ENCODE measurements around the gene AFDN.

Gene AFDN

GRCh38 chr6:167791780-167792478 lies 34.8 kb upstream of the AFDN start:
- TF ChIP-seq EZH2phosphoT487 (conservative IDR thresholded peaks at IDR 0.05; ENCODE audit: low read length) (no peak), CTCF (IDR thresholded peaks at IDR 0.05; ENCODE audit: insufficient read depth, low read length, poor library complexity, severe bottlenecking) (no peak)
- Histone ChIP-seq H3K4me3 (ENCODE audit: insufficient read depth, low read length, poor library complexity, severe bottlenecking) (no peak overlapping the region), H3K79me2 (ENCODE audit: insufficient read depth, low read length) (no peaks in the 10 kb centered on the region), H3K36me3 (ENCODE audit: low read length) (no peaks in the 10 kb centered on the region), H3K9me3 (ENCODE audit: insufficient read depth, low read length) (no peaks in the 10 kb centered on the region), H4K20me1 (ENCODE audit: low read depth, low read length) (no peaks in the 10 kb centered on the region), H3K27ac (ENCODE audit: low read depth, low read length) (no peak overlapping the region), H2AFZ (ENCODE audit: low read depth, low read length, severe bottlenecking) (no peak overlapping the region), H3K9me2 (replicated peaks; ENCODE audit: insufficient read depth, low read length) (no peaks in the 10 kb centered on the region), H3K9ac (ENCODE audit: low read length) (no peak overlapping the region), H3K27me3 (ENCODE audit: low read length) (no peaks in the 10 kb centered on the region), H3F3A (ENCODE audit: insufficient read depth) (no peaks in the 10 kb centered on the region), H3K4me2 (ENCODE audit: low read depth, low read length, poor library complexity, severe bottlenecking) (no peak overlapping the region)

GRCh38 chr6:167793421-167793820 lies 33.3 kb upstream of the AFDN start:
- no peak overlapping the region for H3K27ac ChIP-seq (ENCODE audit: low read depth, low read length)
- no peaks in the 10 kb centered on the region for H3K9me3 ChIP-seq (ENCODE audit: insufficient read depth, low read length)

GRCh38 chr6:167794161-167795157 lies 32.3 kb upstream of the AFDN start:
- H4K20me1 ChIP-seq (ENCODE audit: low read depth, low read length): no peaks in the 10 kb centered on the region
- H2AFZ ChIP-seq (ENCODE audit: low read depth, low read length, severe bottlenecking): no peak overlapping the region
- H3K27ac ChIP-seq (ENCODE audit: low read depth, low read length): no peak overlapping the region
- H3K4me3 ChIP-seq (ENCODE audit: insufficient read depth, low read length, poor library complexity, severe bottlenecking): no peak overlapping the region
- TF ChIP-seq CTCF (IDR thresholded peaks at IDR 0.05; ENCODE audit: insufficient read depth, low read length, poor library complexity, severe bottlenecking) (no peak), EZH2phosphoT487 (conservative IDR thresholded peaks at IDR 0.05; ENCODE audit: low read length) (no peak)
- no peaks in the 10 kb centered on the region for H3K36me3 ChIP-seq (ENCODE audit: low read length)
- no peaks in the 10 kb centered on the region for H3K79me2 ChIP-seq (ENCODE audit: insufficient read depth, low read length)
- no peaks in the 10 kb centered on the region for H3K9me2 ChIP-seq (replicated peaks; ENCODE audit: insufficient read depth, low read length)
- no peaks in the 10 kb centered on the region for H3F3A ChIP-seq (ENCODE audit: insufficient read depth)
- H3K4me2 ChIP-seq (ENCODE audit: low read depth, low read length, poor library complexity, severe bottlenecking): no peak overlapping the region
- no peaks in the 10 kb centered on the region for H3K9me3 ChIP-seq (ENCODE audit: insufficient read depth, low read length)
- H3K9ac ChIP-seq (ENCODE audit: low read length): no peak overlapping the region
- H3K27me3 ChIP-seq (ENCODE audit: low read length): no peaks in the 10 kb centered on the region

More at GRCh38 chr6:167793421-167793820, 33.3 kb upstream of the AFDN start:
- Histone ChIP-seq H3K9me2 (replicated peaks; ENCODE audit: insufficient read depth, low read length) (no peaks in the 10 kb centered on the region), H4K20me1 (ENCODE audit: low read depth, low read length) (no peaks in the 10 kb centered on the region), H3K4me3 (ENCODE audit: insufficient read depth, low read length, poor library complexity, severe bottlenecking) (no peak overlapping the region), H3K4me2 (ENCODE audit: low read depth, low read length, poor library complexity, severe bottlenecking) (no peak overlapping the region), H3K9ac (ENCODE audit: low read length) (no peak overlapping the region), H2AFZ (ENCODE audit: low read depth, low read length, severe bottlenecking) (no peak overlapping the region), H3K27me3 (ENCODE audit: low read length) (no peaks in the 10 kb centered on the region), H3K79me2 (ENCODE audit: insufficient read depth, low read length) (no peaks in the 10 kb centered on the region), H3F3A (ENCODE audit: insufficient read depth) (no peaks in the 10 kb centered on the region), H3K36me3 (ENCODE audit: low read length) (no peaks in the 10 kb centered on the region)
- TF ChIP-seq CTCF (IDR thresholded peaks at IDR 0.05; ENCODE audit: insufficient read depth, low read length, poor library complexity, severe bottlenecking): no peak
- TF ChIP-seq EZH2phosphoT487 (conservative IDR thresholded peaks at IDR 0.05; ENCODE audit: low read length): no peak

Measured in SU-DHL-6 (cell line).